Measurements from ENCODE around the gene CEMIP2.
"Not testable (repeated sequence)": the region's sequence is repeated elsewhere in the genome, so short reads cannot be mapped to it uniquely, and the experiment has no call there.

Gene CEMIP2

GRCh38 chr9:71675105-71675856 is 93.0 kb downstream of the CEMIP2 start:
- no peak for DNase-seq

- no peak for DNase-seq
Measured at GRCh38 chr9:71672573-71672972, 95.7 kb downstream of the CEMIP2 start.

GRCh38 chr9:71671289-71671688 is 97.0 kb downstream of the CEMIP2 start:
- no peak for DNase-seq

GRCh38 chr9:71670121-71670520 is 98.2 kb downstream of the CEMIP2 start:
- DNase-seq: no peak

- DNase-seq: no peak
Measured at GRCh38 chr9:71669284-71669995, 98.9 kb downstream of the CEMIP2 start.

- DNase-seq: no peak
Measured at GRCh38 chr9:71668717-71669116, 99.6 kb downstream of the CEMIP2 start.

- DNase-seq: no peak
Measured at GRCh38 chr9:71665247-71665646, 103.1 kb downstream of the CEMIP2 start.

- DNase-seq: no peak
Measured at GRCh38 chr9:71664566-71664965, 103.7 kb downstream of the CEMIP2 start.

- DNase-seq: no peak
Measured at GRCh38 chr9:71663931-71664459, 104.3 kb downstream of the CEMIP2 start.

GRCh38 chr9:71663216-71663615 is 105.1 kb downstream of the CEMIP2 start:
- DNase-seq: no peak

- DNase-seq: no peak
Measured at GRCh38 chr9:71662082-71662481, 106.2 kb downstream of the CEMIP2 start.

GRCh38 chr9:71657276-71657675 is 111.0 kb downstream of the CEMIP2 start:
- DNase-seq: not testable (repeated sequence)

- no peak for DNase-seq
Measured at GRCh38 chr9:71656496-71656895, 111.8 kb downstream of the CEMIP2 start.

- no peak for DNase-seq
Measured at GRCh38 chr9:71655778-71656177, 112.5 kb downstream of the CEMIP2 start.

- no peak for DNase-seq
Measured at GRCh38 chr9:71655141-71655540, 113.2 kb downstream of the CEMIP2 start.

GRCh38 chr9:71652480-71652879 is 115.8 kb downstream of the CEMIP2 start:
- no peak for DNase-seq

GRCh38 chr9:71648453-71648852 is 119.9 kb downstream of the CEMIP2 start:
- no peak for DNase-seq

GRCh38 chr9:71647094-71647591 is 121.2 kb downstream of the CEMIP2 start:
- peak; percentile 21 for DNase-seq

- DNase-seq: no peak
Measured at GRCh38 chr9:71646131-71646530, 122.2 kb downstream of the CEMIP2 start.

- no peak for DNase-seq
Measured at GRCh38 chr9:71644819-71645362, 123.4 kb downstream of the CEMIP2 start.

GRCh38 chr9:71643330-71643729 is 125.0 kb downstream of the CEMIP2 start:
- DNase-seq: no peak

GRCh38 chr9:71642056-71642455 is 126.3 kb downstream of the CEMIP2 start:
- no peak for DNase-seq

- peak; percentile 7 for DNase-seq
Measured at GRCh38 chr9:71638627-71639026, 129.7 kb downstream of the CEMIP2 start.

- DNase-seq: no peak
Measured at GRCh38 chr9:71637926-71638325, 130.4 kb downstream of the CEMIP2 start.

Measured in RPMI8226 (cell line).